Activated naive CD4-positive, alpha-beta T cell treated with anti-CD3 and anti-CD28 coated beads, Interleukin-2, amount 50 U/mL, for 16 hours (primary cell): ENCODE results near the gene ATP6AP2.
"Not testable (repeated sequence)": the region's sequence is repeated elsewhere in the genome, so short reads cannot be mapped to it uniquely, and the experiment has no call there.

Experiments used
- DNase-seq: peaks from one replicate; pipeline ENCODE4 v3.0.0-alpha.2; 2020

Gene ATP6AP2

DNA sequence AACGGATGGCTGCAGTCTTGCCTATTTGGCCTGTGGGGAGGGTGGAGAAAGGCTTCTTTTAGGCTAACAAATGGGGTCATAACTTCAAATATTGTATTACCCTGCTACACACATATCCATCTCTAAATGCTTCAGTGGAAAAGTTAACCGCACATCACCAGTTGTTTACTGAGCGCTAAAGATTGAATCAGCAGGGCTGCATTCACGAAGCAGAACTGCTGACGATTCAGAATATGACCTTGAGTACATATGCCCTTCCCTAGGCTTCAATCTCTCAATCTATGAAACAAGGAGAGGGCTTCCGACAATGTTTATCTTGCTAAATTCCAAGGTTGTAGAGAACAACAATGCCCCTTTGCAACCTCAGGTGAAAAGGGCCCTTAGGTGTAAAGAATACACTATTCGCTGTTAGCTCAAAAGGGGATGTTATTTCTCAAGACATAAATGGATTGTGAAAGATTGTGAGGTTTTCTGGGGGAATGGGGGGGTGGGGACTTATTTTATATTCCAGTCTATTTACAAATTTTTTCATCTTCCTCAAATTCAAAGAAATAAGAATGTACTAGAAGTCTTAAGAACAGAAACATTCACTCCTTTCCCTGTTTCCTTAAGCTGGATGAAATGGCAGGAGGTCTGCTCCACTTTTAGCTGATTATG is 2.6 kb upstream of the ATP6AP2 start:
- DNase-seq: no peak

DNA sequence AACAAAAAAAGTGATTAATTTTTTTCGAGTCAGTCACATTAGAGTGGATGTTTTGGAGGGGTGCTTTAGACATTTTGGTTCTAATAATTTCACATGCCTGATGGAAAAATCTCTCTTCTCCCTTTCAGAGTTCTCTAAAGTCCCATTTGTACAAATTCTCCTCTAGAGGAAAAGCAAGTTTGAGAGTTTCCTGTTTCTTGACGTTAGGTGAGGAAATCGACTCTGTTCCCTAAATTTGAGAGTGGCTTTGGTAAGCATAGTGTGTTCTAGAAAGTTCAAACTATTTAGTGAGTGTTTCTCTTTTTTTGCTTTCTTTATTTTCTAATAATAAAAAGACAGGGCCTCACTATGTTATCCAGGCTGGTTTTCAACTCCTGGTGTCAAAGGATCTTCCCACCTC is 1.6 kb upstream of the ATP6AP2 start:
- no peak for DNase-seq

- no peak for DNase-seq
Measured at GRCh38 chrX:40579900-40580536, 752 bp upstream of the ATP6AP2 start.

GRCh38 chrX:40581336-40581920 is 658 bp downstream of the ATP6AP2 start:
- no peak for DNase-seq

- DNase-seq: not testable (repeated sequence)
Measured at GRCh38 chrX:40582178-40582577, 1.4 kb downstream of the ATP6AP2 start.

- no peak for DNase-seq
Measured at GRCh38 chrX:40582811-40583210, 2.0 kb downstream of the ATP6AP2 start.

GRCh38 chrX:40587623-40588022 is 6.9 kb downstream of the ATP6AP2 start:
- DNase-seq: not testable (repeated sequence)

DNA sequence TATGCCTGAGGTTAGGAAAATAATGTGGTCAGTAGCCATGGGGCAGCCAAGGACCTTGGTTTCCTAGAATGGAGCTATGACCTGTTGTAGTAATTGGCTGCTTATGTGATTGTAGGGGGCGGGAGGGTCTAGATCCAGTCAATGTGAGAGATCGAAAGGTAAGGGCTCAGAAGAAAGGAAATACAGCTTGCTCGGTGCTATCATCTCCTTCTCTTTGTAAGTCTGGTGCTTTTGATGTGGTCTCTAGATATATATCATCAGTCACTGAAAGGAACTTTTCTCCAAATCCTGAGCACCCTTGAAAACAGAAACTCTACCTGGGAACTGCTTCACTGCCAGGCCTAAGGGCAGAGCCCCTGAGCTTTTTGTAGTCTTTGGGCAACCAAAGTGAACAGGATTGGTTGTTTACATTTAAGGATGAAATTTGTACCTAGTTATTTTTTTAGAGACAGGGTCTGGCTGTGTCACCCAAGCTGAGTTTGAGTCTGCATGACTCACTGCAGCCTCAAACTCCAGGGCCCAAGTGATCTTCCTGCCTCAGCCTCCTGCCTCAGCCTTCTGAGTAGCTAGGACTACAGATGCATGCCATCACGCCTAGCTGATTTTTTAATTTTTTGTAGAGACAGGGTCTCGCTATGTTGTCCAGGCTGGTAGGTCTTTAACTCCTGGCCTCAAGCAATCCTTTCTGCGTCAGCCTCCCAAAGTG is 9.0 kb downstream of the ATP6AP2 start:
- DNase-seq: peak; percentile 16

DNA sequence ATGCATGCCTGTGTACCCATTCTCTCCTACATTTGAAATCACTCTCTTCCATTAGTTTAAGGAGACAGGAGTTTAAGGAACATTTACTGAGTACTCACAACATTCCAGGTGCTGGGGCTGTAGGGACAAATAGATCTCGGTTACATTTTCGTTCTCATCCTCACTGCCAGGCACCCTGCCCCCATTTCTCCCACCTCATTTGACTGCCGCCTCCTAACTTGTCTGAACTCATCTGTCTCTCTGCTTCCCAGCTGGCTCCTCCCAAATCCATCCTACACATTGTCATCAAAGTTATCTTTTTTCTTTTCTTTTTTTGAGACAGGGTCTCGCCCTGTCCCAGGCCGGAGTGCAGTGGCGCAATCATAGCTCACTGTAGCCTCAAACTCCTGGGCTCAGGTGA is 22.7 kb downstream of the ATP6AP2 start:
- DNase-seq: no peak

DNA sequence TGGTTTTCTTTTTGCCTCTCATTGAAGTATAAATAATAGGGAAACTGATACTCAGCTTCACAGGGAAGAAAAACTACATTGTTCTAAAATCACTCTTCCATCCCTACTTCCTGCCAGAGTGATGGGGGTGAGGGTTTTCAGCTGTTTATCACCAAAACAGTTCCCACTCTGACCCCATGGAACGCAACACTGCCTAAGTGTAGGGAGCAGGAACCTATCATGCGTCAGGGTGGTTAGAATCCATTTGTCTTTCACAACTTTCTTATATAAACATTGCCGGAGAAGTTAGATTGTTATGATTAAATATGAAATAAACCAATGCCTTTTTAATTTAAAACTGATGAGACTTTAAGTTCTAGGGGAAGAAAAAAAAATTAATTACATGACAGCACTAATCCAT is 26.6 kb downstream of the ATP6AP2 start:
- DNase-seq: no peak

DNA sequence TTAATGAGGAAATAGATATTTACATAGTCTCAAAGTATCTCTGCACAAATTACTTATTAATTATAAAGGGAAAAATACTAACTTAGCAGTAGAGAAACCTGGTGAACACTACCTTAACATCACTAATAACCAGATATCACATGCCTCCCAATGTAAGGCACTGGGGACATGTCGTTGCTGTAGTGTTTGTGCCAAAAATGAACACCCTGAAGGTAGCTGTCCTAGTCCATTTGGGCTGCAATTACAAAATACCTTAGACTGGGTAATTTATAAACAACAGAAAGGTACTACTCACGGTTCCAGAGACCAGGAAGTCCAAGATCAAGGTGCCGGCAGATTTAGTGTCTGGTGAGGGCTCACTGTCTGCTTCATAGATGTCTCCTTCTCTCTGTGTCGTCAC is 31.7 kb downstream of the ATP6AP2 start:
- DNase-seq: no peak

DNA sequence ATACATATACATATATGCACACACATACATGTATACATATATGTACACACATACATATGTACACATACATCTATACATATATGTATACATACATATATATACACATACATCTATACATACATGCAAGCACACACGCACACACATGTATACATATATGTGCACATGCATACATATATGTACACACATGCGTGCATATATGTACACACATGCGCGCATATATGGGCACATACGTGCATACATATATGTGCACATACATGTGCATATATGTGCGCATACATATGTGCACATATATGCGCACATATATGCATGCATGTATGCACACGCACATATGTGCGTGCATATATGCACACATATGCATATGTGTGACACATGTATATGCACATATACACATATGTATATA is 35.2 kb downstream of the ATP6AP2 start:
- DNase-seq: no peak

DNA sequence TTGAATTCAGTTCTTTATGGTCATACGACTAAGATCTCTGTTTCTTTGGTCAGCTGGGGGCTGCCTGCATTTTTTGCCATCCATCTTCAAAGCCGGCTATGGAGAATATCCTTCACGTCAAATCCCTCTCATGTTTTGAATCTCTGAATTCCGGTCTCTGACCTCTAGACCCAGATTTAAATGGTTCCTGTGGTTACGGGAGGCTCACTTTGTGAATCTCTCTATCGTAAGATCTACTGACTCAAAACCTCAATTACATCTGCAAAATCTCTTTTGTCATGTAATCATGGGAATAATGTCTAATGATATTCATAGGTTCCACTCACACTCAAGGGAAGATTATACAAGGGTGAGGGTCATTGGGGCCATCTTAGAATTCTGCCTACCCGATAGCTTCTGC is 36.8 kb downstream of the ATP6AP2 start:
- DNase-seq: no peak

GRCh38 chrX:40622479-40623138 is 41.8 kb downstream of the ATP6AP2 start:
- no peak for DNase-seq

GRCh38 chrX:40623139-40623536 is 42.4 kb downstream of the ATP6AP2 start, which contains the start of gene MPC1L:
MPC1L (plus strand) TSS chrX:40623428; CDS start chrX:40623566, 138 bp downstream.
- no peak for DNase-seq

- DNase-seq: no peak
Measured at GRCh38 chrX:40623665-40624064, 42.9 kb downstream of the ATP6AP2 start.

- DNase-seq: no peak
Measured at GRCh38 chrX:40625294-40625693, 44.5 kb downstream of the ATP6AP2 start.

- no peak for DNase-seq
Measured at GRCh38 chrX:40628506-40628905, 47.7 kb downstream of the ATP6AP2 start.

DNA sequence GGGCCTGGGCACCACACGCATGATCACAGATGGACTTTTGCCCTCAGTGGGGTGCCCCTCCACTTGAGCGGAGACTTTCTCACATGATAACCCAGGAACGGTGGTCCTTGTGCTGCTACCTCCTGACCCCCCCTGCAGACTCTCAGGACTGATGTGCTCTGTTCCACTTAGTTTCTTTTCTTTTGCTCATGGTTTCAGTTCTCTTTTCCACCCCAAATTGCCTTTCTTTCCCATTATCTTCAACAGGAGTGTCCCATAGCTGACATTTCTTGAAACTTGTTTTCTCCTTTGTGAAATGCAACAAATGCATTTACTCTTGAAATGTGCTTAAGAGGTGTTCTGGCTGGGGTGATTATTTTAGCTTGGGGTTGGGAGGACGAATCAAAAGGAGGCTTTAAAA is 51.4 kb downstream of the ATP6AP2 start:
- DNase-seq: no peak

DNA sequence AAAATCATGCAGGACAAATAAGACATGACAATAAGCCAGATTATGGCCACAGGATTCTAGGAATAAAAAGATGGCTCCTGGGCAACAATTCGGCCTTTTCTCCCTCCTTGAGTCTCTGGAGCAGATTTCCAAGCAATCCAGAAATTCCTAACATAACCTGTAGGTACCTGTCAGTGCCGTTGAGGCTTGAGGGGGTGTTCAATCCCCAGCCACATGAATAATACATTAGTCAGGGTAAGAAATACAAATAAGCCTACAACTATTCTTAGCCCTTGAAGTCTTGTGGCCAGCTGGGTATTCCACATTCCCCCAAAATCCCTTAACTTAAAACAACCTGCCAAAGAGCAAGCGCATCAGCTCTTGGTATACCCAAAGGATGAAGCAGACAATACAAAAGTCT is 56.9 kb downstream of the ATP6AP2 start:
- no peak for DNase-seq

DNA sequence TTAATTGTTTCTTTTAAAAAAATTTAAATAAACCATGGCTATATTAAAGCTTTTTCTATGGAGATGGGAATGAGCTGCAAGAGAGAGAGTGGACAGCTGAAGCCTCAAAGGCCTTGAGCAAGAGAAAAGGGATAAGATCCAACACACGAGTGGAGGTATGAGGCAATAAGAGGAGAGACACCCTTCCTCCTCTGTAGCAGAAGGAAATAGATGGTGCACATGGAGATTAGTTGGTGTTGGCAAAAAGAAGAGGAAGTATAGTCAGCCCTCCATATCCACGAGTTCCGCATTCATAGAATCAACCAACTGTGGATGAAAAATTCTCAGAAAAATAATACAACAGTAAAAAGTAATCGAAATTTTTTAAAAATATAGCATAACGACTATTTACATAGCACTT is 63.4 kb downstream of the ATP6AP2 start:
- DNase-seq: no peak

DNA sequence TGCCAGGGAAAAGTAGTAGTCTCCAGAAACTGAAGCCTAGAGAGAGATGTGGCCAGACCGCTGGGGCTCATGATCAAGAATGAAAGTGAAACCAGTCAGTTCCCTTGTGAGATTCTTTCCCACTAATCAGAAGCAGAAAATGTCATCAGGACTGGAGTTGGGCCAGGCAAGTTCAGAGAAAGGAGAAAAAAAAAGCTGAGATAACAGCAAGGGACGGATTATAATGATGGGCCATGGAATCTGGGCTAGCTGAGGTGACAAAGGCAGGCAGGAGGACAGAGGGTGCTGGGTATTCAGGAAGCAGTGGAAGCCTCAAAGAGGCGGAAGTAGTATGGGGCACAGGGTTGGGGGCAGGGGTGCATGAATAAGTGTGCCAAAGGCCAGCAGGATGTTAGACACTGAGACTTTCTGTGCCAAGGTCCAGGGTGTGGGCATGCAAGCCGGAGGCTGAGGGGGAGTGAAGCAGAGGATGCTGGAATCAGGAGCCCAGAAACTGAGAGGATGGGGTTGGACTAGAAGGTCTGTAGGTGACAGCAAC is 64.1 kb downstream of the ATP6AP2 start:
- peak; percentile 12 for DNase-seq
